ENCODE data around the gene RAB11FIP3. TPM values are rescaled to one million over a fixed set of nuclear protein-coding genes. Genes with fewer than 3 reads are reported as not detected.
"Not testable (repeated sequence)": the region's sequence is repeated elsewhere in the genome, so short reads cannot be mapped to it uniquely, and the experiment has no call there.

The RAB11FIP3 gene
- total and polyA plus RNA-seq, 10 donors: 12.3 to 52.7 (median 35.5) TPM

DNA sequence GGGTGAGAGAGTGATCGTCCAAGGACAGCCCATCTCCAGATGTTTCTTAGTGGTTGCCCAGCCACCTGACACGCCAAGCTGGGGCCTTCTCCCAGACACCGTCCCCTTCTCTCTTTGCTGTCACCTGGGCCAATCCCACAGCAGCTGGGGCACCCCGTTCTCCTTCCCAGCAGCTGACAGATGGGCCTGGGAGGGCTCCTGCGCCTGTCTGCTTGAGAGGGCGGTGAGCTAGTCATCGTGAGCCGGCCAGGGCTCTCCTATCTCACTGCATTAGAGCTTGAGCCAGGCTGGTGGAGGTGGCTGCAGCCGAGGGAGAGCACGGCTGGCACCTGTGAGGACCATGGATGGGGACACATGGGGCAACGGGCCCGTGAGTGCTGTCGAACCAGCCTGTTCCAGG, 41.2 kb downstream of the RAB11FIP3 start:
- H3K4me1 ChIP-seq: no peaks in the 10 kb centered on the region
- H3K27me3 ChIP-seq (replicated peaks in 1 of 7): no peaks in the 10 kb centered on the region
- TF ChIP-seq, protein P1, sequence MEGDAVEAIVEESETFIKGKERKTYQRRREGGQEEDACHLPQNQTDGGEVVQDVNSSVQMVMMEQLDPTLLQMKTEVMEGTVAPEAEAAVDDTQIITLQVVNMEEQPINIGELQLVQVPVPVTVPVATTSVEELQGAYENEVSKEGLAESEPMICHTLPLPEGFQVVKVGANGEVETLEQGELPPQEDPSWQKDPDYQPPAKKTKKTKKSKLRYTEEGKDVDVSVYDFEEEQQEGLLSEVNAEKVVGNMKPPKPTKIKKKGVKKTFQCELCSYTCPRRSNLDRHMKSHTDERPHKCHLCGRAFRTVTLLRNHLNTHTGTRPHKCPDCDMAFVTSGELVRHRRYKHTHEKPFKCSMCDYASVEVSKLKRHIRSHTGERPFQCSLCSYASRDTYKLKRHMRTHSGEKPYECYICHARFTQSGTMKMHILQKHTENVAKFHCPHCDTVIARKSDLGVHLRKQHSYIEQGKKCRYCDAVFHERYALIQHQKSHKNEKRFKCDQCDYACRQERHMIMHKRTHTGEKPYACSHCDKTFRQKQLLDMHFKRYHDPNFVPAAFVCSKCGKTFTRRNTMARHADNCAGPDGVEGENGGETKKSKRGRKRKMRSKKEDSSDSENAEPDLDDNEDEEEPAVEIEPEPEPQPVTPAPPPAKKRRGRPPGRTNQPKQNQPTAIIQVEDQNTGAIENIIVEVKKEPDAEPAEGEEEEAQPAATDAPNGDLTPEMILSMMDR (IDR thresholded peaks at IDR 0.05 in 8 of 11, conservative IDR thresholded peaks at IDR 0.05 in 3 of 11): no peak
- no peak for TF ChIP-seq POLR2A (IDR thresholded peaks at IDR 0.05)
- TF ChIP-seq POLR2AphosphoS5 (IDR thresholded peaks at IDR 0.05): no peak
- WGBS, 5 donors: 85 to 89% (median 88%) methylated on average over 12 to 13 of the region's 13 CpGs
- intact Hi-C loops (cut with DNase I; ENCODE audit: low total_unique reads): no loop called here
- H3K4me3 ChIP-seq: no peak overlapping the region
- H3K9me3 ChIP-seq: no peaks in the 10 kb centered on the region
- peaks cover 0 to 40% (median 6%) of the 10 kb centered on the region in 6 donors for H3K36me3 ChIP-seq
- no peak overlapping the region for H3K27ac ChIP-seq
- no peak for DNase-seq

DNA sequence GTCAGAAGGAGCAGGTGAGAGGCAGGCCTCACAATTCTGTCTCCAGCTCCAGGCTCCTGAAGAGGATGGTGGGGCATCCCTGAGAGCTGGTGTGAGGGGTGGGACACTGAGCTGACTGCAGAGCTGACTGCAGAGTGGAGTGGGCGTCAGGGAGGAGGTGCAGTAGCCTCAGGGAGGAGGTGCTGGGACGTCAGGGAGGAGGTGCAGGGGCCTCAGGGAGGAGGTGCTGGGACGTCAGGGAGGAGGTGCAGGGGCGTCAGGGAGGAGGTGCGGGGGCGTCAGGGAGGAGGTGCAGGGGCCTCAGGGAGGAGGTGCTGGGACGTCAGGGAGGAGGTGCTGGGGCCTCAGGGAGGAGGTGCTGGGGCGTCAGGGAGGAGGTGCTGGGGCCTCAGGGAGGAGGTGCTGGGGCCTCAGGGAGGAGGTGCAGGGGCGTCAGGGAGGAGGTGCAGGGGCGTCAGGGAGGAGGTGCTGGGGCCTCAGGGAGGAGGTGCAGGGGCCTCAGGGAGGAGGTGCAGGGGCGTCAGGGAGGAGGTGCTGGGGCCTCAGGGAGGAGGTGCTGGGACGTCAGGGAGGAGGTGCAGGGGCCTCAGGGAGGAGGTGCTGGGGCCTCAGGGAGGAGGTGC, 41.9 kb downstream of the RAB11FIP3 start:
- H3K9me3 ChIP-seq; H3K4me3 ChIP-seq; DNase-seq; H3K4me1 ChIP-seq; H3K27ac ChIP-seq; intact Hi-C loops (cut with DNase I; ENCODE audit: low total_unique reads); H3K27me3 ChIP-seq (replicated peaks in 1 of 7): not testable (repeated sequence)
- 66 to 86% (median 72%) methylated on average over 11 to 12 of the region's 12 CpGs for WGBS, 5 donors
- H3K36me3 ChIP-seq: peaks cover 0 to 40% (median 2%) of the 10 kb centered on the region in 6 donors

DNA sequence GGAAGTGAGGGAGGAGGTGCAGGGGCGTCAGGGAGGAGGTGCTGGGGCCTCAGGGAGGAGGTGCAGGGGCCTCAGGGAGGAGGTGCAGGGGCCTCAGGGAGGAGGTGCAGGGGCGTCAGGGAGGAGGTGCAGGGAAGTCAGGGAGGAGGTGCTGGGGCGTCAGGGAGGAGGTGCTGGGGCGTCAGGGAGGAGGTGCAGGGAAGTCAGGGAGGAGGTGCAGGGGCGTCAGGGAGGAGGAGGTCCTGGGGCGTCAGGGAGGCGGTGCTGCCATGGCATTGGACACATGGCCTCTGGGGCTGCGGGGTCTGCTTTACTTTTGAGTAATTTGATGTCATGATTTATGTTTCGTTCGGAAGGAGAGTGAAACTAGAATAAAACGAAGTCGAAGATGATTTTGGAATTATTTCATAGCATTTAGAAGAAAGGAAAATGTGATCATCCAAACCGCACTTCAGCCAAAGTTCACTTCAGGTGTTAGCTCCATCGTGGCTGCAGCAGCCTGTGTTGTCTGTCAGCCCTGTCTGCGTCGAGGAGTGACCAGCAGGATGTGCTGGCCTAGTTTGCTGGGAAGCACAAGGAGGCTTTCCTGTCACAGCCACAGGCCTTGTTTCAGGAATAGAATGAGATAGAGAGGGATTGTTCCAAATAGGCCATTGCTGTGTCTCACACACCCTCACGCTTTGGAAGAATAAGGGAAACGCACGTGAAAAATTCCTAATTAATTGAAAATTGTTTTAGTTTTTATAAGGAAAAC, 42.8 kb downstream of the RAB11FIP3 start:
- intact Hi-C loops (cut with DNase I; ENCODE audit: low total_unique reads): no loop called here
- no peak overlapping the region for H3K4me3 ChIP-seq
- H3K27ac ChIP-seq: no peak overlapping the region
- TF ChIP-seq POLR2A (IDR thresholded peaks at IDR 0.05) (no peak), POLR2AphosphoS5 (IDR thresholded peaks at IDR 0.05) (no peak)
- TF ChIP-seq, protein P1 (IDR thresholded peaks at IDR 0.05 in 8 of 11, conservative IDR thresholded peaks at IDR 0.05 in 3 of 11): no peak
- 78 to 87% (median 84%) methylated on average over 16 to 19 of the region's 19 CpGs for WGBS, 5 donors
- no peaks in the 10 kb centered on the region for H3K9me3 ChIP-seq
- no peaks in the 10 kb centered on the region for H3K4me1 ChIP-seq
- H3K36me3 ChIP-seq: peaks cover 0 to 40% (median 5%) of the 10 kb centered on the region in 6 donors
- H3K27me3 ChIP-seq (replicated peaks in 1 of 7): no peaks in the 10 kb centered on the region
- no peak for DNase-seq

- peaks cover 0 to 40% (median 5%) of the 10 kb centered on the region in 6 donors for H3K36me3 ChIP-seq
- H3K4me1 ChIP-seq; H3K4me3 ChIP-seq; H3K27ac ChIP-seq; DNase-seq; H3K27me3 ChIP-seq (replicated peaks in 1 of 7); intact Hi-C loops (cut with DNase I; ENCODE audit: low total_unique reads); H3K9me3 ChIP-seq: not testable (repeated sequence)
- WGBS, 5 donors: 94 to 98% (median 96%) methylated on average over 7 of the region's 7 CpGs
Observed at GRCh38 chr16:469459-469858, 44.0 kb downstream of the RAB11FIP3 start.

GRCh38 chr16:470418-470817, 45.0 kb downstream of the RAB11FIP3 start:
- Histone ChIP-seq H3K9me3 (no peaks in the 10 kb centered on the region), H3K36me3 (peaks cover 0 to 37% (median 5%) of the 10 kb centered on the region in 6 donors), H3K4me3 (no peak overlapping the region), H3K4me1 (peaks cover 0 to 6% (median 0%) of the 10 kb centered on the region in 6 donors), H3K27me3 (replicated peaks in 1 of 7) (no peaks in the 10 kb centered on the region), H3K27ac (no peak overlapping the region)
- intact Hi-C loops (cut with DNase I; ENCODE audit: low total_unique reads): no loop called here
- TF ChIP-seq POLR2AphosphoS5 (IDR thresholded peaks at IDR 0.05): no peak
- no peak for TF ChIP-seq POLR2A (IDR thresholded peaks at IDR 0.05)
- TF ChIP-seq, protein P1 (IDR thresholded peaks at IDR 0.05 in 8 of 11, conservative IDR thresholded peaks at IDR 0.05 in 3 of 11): no peak
- no peak for DNase-seq
- WGBS, 5 donors: 90 to 95% (median 91%) methylated on average over 4 of the region's 4 CpGs

Measured in spleen (tissue), 11 donors.